Ishikawa (cell line): ENCODE data around the gene VEGFC.

Experiments
- CEBPB ChIP-seq: IDR thresholded peaks from 2 replicates; pipeline ENCODE4 v1.6.1; 2012
- CREB1 ChIP-seq: IDR thresholded peaks from 2 replicates; pipeline ENCODE4 v1.6.1; 2012; ENCODE audit warnings: low read depth
- EGR1 ChIP-seq: IDR thresholded peaks from 2 replicates; pipeline ENCODE4 v1.6.1; 2012
- EP300 ChIP-seq: IDR thresholded peaks from 2 replicates; pipeline ENCODE4 v1.6.1; 2012; ENCODE audit warnings: borderline replicate concordance
- FOXM1 ChIP-seq: IDR thresholded peaks from 2 replicates; pipeline ENCODE4 v1.6.1; 2012; ENCODE audit warnings: low read depth, borderline replicate concordance
- RAD21 ChIP-seq: IDR thresholded peaks from 2 replicates; pipeline ENCODE4 v1.6.1; 2012; ENCODE audit warnings: low read depth
- TAF1 ChIP-seq: IDR thresholded peaks from 2 replicates; pipeline ENCODE4 v1.6.1; 2012; ENCODE audit warnings: low read depth, mild to moderate bottlenecking
- TEAD4 ChIP-seq: IDR thresholded peaks from 2 replicates; pipeline ENCODE4 v1.6.1; 2012
- YY1 ChIP-seq: IDR thresholded peaks from 2 replicates; pipeline ENCODE4 v1.6.1; 2012; ENCODE audit warnings: low read depth
- ZBTB7A ChIP-seq: IDR thresholded peaks from 2 replicates; pipeline ENCODE4 v1.6.1; 2012; ENCODE audit warnings: low read depth
- TF ChIP-seq, protein P1 (sequence below): IDR thresholded peaks from 2 replicates; pipeline ENCODE4 v1.6.1; 2012
- TF ChIP-seq, protein P2 (sequence below): IDR thresholded peaks from 2 replicates; pipeline ENCODE4 v1.6.1; 2012; ENCODE audit warnings: low read depth, mild to moderate bottlenecking
- TF ChIP-seq, protein P3 (sequence below): IDR thresholded peaks from 2 replicates; pipeline ENCODE4 v1.6.1; 2012

DNA sequence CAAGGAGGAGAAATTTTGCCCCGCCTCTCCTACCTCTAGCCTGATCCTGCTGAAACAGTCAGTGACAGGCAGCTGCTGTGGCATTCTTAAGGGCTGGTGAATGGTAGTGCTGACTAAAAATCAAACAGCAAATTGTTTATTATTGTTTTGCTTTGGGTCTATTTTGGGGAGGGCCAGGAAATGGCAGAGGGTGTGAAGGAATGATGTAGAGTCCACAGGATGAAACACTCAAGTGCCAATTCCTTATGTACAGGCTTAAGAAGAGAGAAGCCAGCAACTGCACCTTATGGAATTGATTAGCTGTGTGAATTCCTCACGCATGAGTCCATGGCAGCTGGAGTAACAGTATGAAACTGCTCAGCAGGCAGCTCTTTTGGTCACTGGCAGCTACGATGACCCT is 39.7 kb downstream of the VEGFC start:
- TF ChIP-seq FOXM1 (no peak), EP300 (no peak), CREB1 (no peak), EGR1 (no peak), RAD21 (no peak), TAF1 (no peak), ZBTB7A (no peak), CEBPB (no peak), YY1 (no peak), TEAD4 (no peak)
- TF ChIP-seq, protein P1, sequence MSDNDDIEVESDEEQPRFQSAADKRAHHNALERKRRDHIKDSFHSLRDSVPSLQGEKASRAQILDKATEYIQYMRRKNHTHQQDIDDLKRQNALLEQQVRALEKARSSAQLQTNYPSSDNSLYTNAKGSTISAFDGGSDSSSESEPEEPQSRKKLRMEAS = no peak
- TF ChIP-seq, protein P2, sequence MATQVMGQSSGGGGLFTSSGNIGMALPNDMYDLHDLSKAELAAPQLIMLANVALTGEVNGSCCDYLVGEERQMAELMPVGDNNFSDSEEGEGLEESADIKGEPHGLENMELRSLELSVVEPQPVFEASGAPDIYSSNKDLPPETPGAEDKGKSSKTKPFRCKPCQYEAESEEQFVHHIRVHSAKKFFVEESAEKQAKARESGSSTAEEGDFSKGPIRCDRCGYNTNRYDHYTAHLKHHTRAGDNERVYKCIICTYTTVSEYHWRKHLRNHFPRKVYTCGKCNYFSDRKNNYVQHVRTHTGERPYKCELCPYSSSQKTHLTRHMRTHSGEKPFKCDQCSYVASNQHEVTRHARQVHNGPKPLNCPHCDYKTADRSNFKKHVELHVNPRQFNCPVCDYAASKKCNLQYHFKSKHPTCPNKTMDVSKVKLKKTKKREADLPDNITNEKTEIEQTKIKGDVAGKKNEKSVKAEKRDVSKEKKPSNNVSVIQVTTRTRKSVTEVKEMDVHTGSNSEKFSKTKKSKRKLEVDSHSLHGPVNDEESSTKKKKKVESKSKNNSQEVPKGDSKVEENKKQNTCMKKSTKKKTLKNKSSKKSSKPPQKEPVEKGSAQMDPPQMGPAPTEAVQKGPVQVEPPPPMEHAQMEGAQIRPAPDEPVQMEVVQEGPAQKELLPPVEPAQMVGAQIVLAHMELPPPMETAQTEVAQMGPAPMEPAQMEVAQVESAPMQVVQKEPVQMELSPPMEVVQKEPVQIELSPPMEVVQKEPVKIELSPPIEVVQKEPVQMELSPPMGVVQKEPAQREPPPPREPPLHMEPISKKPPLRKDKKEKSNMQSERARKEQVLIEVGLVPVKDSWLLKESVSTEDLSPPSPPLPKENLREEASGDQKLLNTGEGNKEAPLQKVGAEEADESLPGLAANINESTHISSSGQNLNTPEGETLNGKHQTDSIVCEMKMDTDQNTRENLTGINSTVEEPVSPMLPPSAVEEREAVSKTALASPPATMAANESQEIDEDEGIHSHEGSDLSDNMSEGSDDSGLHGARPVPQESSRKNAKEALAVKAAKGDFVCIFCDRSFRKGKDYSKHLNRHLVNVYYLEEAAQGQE = no peak
- TF ChIP-seq, protein P3, sequence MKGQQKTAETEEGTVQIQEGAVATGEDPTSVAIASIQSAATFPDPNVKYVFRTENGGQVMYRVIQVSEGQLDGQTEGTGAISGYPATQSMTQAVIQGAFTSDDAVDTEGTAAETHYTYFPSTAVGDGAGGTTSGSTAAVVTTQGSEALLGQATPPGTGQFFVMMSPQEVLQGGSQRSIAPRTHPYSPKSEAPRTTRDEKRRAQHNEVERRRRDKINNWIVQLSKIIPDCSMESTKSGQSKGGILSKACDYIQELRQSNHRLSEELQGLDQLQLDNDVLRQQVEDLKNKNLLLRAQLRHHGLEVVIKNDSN = no peak
